ENCODE measurements around the gene YIPF7.

The YIPF7 gene

DNA sequence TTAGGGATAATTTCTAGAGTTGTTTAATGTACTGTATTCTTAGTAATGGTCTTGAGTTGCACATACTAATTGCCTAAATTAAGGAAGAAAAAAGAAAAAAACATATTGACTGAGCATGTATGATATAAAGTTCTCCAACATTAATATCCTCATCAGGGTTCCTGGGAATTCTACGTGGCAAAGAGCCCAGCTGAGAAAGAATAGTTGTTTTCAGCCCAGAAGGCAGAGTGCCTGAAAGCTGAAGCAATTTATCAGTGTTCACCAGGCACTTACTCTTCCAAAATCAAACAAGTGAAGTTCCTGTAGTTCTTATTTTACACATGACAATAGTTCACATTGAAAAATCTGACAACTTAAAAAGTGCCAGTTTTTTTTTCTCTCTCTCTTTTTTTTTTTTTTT lies 27.7 kb downstream of the YIPF7 start:
- TF ChIP-seq, protein P1, sequence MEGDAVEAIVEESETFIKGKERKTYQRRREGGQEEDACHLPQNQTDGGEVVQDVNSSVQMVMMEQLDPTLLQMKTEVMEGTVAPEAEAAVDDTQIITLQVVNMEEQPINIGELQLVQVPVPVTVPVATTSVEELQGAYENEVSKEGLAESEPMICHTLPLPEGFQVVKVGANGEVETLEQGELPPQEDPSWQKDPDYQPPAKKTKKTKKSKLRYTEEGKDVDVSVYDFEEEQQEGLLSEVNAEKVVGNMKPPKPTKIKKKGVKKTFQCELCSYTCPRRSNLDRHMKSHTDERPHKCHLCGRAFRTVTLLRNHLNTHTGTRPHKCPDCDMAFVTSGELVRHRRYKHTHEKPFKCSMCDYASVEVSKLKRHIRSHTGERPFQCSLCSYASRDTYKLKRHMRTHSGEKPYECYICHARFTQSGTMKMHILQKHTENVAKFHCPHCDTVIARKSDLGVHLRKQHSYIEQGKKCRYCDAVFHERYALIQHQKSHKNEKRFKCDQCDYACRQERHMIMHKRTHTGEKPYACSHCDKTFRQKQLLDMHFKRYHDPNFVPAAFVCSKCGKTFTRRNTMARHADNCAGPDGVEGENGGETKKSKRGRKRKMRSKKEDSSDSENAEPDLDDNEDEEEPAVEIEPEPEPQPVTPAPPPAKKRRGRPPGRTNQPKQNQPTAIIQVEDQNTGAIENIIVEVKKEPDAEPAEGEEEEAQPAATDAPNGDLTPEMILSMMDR (IDR thresholded peaks at IDR 0.05): no peak
- TF ChIP-seq ZFX (IDR thresholded peaks at IDR 0.05; ENCODE audit: borderline replicate concordance): no peak
- H3K27ac ChIP-seq: no peak overlapping the region

DNA sequence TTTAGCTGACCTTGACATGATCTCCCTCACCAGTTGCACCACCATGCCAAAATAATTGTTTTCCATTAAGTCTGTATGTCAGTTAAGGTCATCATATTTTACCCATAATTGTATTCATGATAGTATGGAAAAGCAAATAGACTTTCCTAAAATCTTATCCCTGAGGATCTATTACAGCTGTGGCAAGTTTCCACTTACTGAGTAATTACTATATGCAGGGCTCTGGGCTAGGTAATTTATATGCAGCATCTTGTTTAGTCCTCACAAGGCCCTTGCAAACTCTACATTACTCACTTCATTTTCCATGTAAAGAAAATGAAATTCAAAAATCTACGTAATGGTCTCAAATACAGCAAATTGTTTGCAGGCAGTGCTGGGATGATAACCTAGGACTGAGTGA lies 34.8 kb downstream of the YIPF7 start:
- TF ChIP-seq, protein P1 (IDR thresholded peaks at IDR 0.05): no peak
- TF ChIP-seq ZFX (IDR thresholded peaks at IDR 0.05; ENCODE audit: borderline replicate concordance): no peak
- no peak overlapping the region for H3K27ac ChIP-seq

DNA sequence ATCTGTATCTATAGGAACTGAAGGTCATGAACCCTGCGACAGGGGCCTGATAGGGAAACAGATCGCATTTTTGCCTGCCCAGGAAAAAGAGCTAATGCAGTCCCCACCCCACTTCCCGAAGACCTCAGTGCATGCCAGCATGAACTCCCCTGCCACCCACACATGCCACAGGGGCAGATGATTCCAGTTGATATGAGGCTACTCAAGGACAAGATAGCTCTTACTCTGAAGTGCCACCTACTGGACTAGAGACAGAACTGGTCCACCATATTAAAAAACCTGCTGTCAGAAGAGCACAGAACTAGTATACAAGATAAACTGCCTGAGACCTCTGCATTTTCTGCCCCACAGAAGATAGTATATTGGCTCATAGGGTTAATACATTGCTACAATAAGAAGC lies 68.0 kb downstream of the YIPF7 start:
- H3K27ac ChIP-seq: no peak overlapping the region
- TF ChIP-seq, protein P1 (IDR thresholded peaks at IDR 0.05): peak; percentile 74
- TF ChIP-seq ZFX (IDR thresholded peaks at IDR 0.05; ENCODE audit: borderline replicate concordance): no peak

DNA sequence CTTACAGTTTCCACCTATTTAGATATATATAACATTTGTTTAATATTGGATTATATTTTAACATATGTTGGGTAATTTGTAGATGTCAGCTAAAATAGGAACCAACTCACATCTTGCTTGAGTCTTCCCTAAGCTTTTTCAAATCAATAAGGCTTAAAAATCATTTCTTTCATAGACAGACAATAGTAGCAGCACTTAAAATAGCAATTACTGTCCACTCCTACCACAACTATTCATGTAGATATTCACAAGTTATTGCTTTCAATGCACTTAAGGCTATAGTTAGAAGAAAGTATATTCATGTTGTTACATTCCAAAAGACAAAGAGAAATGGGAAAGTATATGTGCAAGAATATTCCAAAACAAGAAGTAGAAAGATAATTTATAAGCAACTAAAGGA lies 71.2 kb downstream of the YIPF7 start:
- no peak overlapping the region for H3K27ac ChIP-seq
- TF ChIP-seq, protein P1 (IDR thresholded peaks at IDR 0.05): no peak
- TF ChIP-seq ZFX (IDR thresholded peaks at IDR 0.05; ENCODE audit: borderline replicate concordance): no peak

DNA sequence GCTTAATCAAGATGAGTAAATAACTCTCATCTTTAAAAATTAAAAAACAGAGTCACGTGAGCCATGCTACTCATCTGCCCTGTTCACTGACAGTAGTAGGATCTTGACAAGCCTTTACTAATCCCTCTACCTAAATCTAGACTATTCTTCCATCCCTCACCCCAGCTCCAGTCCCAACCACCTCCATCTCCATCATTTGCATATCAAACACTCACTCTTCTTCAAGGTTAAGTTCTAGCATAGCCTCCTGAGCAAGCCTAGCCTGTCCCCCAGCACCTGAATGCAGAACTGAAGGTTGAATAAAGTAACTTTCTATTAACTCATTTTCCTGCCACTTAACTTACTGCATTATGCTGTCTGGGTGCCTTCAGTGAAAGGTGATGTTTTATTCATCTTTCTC lies 72.5 kb downstream of the YIPF7 start:
- no peak overlapping the region for H3K27ac ChIP-seq
- no peak for TF ChIP-seq ZFX (IDR thresholded peaks at IDR 0.05; ENCODE audit: borderline replicate concordance)
- TF ChIP-seq, protein P1 (IDR thresholded peaks at IDR 0.05): no peak

Measured in 22Rv1 (cell line).